ENCODE results near the gene CD80.
"Not testable (repeated sequence)": the region's sequence is repeated elsewhere in the genome, so short reads cannot be mapped to it uniquely, and the experiment has no call there.

CD80 gene

DNA sequence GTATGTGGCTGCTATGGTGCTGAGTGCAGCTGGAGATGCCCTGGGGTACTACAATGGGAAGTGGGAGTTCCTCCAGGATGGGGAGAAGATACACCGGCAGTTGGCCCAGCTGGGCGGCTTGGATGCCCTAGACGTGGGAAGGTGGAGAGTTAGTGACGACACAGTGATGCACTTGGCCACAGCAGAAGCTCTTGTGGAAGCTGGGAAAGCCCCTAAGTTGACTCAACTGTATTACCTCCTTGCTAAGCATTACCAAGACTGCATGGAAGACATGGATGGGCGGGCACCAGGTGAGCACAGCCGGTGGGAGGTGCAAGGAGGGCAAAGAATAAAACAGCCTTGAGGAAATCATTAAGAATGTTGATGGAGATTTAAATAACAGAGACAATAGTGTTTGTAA lies 22.8 kb upstream of the CD80 start:
- peak in 1 of 2 donors; percentile 27 for DNase-seq (ENCODE audit: low read depth in 2 of 2)

DNA sequence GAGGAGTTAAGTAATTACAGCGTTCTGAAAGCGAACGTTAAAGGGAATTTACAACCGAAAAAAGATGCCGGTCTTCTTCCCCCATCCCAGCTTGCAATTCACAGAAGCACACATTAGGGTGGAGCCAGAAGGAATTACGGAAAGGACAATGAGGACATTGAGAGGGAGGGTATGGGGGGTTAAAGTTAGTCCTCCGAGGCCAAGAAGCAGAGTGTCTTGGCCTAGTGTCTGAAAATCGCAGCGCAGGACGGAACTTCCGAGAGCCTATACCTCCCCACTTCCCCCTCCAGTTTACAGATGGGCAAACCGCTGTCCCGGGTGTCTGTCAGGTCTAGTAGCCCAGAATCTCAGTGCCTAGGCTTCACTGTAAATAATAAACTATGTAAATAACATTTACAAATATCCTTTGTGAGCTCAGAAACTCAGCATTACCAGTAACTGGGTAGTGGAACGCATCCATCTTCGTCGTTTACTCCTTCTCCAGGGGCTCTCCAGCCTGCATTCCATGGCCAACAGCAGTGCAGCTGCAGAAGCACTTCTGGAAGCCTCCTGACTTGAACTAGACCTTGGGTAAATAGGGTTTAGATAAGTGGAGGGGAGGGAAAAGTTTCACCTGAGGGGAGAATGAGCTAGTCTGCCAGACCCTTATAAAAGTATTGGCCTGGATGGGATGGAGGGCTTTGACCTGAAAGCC lies 20.8 kb upstream of the CD80 start:
- no peak for DNase-seq (ENCODE audit: low read depth in 2 of 2)

DNA sequence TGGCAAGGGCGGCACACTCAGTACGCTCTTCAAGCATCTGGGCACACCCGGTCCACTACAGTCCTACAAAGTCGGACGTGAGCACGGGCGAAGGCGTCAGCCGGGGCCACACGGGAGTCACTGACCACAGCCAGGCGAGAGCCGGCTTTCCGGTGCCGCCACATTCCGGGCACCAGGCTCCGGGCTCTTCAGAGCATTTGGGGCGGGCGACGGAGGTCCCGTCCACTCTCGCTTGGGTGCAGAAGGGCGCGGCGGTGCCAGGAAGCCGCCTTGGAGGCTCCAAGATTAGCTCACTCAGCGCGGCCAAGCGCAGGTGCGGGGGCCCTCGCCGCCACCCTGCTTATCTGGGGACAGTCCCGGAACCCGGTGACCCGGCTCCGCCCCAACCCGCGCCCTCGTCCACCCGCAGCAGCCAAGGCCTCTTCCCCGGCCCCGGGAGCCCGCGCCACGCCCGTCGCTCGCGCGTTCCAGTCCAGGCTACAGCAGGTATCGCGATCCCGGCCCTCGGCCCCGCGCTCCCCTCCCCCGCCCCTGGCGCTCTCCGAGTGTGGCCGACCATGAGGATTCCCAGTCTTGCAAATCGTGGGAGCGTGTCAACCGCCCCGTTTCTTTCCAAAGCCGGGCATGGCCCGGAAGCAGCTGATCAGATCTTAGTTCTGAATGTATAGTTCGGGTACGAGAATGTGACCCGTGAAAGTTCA lies 20.1 kb upstream of the CD80 start, which contains the start of gene ADPRH:
Gene ADPRH, plus strand, starts transcription at position 127 of the 701 bp plus-strand sequence. CDS start 2,678 bp downstream, outside the sequence.
- peak in 1 of 2 donors; percentile 55 for DNase-seq (ENCODE audit: low read depth in 2 of 2)

DNA sequence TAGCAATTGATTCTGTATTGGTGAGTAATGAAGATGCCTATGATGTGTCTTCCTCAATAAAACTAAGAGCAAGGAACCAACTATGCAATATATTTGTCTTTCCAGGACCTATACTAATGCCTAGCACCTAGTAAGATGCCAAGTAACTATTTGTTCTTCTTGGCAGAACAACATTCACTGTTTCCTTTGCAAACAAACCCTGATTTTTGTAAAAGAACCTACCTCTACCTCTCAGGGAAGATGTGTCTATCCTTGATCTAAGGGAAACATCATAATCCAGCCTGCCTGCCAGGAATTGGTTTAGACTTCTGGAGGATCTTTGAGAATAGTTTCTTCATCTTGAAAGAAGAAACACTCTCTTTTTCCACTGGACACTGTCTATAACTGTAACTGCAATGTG lies 16.1 kb upstream of the CD80 start:
- no peak for DNase-seq (ENCODE audit: low read depth in 2 of 2)

DNA sequence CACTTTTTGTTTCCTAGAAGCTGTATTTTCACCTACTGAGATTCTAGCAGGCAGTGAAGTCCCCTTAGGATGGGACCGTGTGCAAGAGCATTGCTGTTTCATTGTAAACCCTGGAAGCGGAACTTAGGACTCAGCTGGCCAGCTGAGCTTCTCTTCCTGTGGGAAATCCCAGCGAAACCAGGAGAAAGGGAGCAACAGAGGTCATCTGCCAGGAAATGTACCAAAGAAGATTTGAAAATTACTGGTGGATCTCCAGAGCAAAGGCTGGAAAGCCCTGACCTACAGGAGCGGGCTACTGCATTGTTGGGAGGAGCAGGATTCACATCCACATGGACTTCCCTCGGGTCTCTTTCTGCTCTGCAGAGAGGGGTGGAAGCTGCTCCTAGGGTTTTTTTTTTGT lies 12.3 kb upstream of the CD80 start:
- no peak for DNase-seq (ENCODE audit: low read depth in 2 of 2)

DNA sequence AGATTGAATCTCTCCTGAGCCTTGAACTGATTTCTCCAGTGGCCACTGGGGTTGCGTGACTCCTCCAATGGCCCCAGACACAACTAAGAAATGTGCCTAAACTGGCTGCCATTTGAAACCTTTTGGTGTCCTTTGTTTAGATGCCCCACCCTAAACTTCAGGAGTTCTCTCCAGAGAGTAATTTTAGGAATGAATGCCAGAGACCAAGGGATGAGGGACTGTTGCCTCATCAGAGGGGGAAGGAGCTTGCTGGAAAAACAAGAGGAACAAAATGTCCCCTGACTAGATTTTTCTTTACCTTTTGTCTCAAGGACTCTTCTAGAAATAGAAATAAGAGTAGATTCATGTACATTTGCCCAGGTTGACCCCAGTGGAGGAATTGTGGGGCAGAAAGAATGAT lies 11.8 kb upstream of the CD80 start:
- no peak for DNase-seq (ENCODE audit: low read depth in 2 of 2)

- no peak for DNase-seq (ENCODE audit: low read depth in 2 of 2)
These were observed 10.8 kb upstream of the CD80 start for GRCh38 chr3:119570229-119570628.

DNA sequence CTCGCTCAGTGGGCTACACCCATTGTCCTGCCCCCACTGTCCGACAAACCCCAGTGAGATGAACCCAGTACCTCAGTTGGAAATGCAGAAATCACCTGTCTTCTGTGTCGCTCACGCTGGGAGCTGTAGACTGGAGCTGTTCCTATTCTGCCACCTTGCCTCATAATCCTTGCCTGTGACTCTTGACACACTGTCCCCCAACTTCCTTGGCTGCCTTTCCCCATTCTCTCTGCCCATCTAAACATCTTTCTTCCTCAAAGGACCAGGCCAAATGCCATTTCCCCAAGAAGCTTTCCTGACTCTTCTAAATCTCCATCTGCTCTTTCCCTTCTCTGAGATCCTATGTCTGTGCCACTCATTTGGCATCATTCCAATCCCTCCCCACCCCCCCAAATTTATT lies 9.7 kb upstream of the CD80 start:
- no peak for DNase-seq (ENCODE audit: low read depth in 2 of 2)

DNA sequence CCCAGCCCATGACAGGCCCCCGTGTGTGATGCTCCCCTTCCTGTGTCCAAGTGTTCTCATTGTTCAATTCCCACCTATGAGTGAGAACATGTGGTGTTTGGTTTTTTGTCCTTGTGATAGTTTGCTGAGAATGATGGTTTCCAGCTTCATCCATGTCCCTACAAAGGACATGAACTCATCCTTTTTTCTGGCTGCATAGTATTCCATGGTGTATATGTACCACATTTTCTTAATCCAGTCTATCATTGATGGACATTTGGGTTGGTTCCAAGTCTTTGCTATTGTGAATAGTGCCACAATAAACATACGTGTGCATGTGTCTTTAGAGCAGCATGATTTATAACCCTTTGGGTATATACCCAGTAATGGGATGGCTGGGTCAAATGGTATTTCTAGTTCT lies 3.9 kb upstream of the CD80 start:
- DNase-seq (ENCODE audit: low read depth in 2 of 2) = not testable (repeated sequence)

DNA sequence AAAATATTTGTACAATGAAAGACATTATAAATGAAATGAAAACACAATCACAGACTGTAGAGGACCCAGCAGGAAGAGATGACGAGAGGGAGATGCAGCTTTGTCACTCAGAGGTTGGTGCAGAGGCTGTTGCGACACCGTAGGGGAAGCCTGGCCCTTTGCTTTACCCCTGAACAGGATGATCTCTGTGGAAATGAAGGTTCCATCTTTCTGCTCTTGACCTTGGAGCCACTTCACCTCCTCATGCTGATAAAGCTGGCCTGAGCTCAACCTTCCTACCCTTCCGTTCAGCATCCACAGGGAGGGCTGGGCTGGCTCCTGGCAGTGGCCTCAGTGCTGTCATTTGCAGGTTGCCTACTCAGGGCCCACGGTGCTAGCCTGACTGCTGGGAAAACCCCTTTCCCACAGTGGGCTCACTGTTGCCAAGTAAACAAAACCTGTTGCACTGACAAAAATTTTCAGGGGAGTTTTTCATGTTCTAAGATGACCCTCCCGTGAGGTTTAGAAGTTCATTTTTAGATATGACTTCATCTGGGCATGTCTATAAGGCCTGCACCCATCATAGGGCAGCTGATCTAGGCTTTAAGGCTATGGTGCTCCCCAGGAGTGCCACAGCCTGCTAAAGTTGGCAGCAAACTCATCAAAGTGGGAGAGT lies 3.0 kb upstream of the CD80 start:
- peak in 1 of 2 donors; percentile 40 for DNase-seq (ENCODE audit: low read depth in 2 of 2)

GRCh38 chr3:119560160-119560559 lies 746 bp upstream of the CD80 start:
- no peak for DNase-seq (ENCODE audit: low read depth in 2 of 2)

- no peak for DNase-seq (ENCODE audit: low read depth in 2 of 2)
These were observed 642 bp downstream of the CD80 start for GRCh38 chr3:119558626-119559317.

GRCh38 chr3:119557877-119558269 lies 1.5 kb downstream of the CD80 start:
- no peak for DNase-seq (ENCODE audit: low read depth in 2 of 2)

- no peak for DNase-seq (ENCODE audit: low read depth in 2 of 2)
These were observed 2.1 kb downstream of the CD80 start for GRCh38 chr3:119557192-119557876.

- DNase-seq (ENCODE audit: low read depth in 2 of 2) = no peak
These were observed 3.5 kb downstream of the CD80 start for GRCh38 chr3:119555929-119556328.

DNA sequence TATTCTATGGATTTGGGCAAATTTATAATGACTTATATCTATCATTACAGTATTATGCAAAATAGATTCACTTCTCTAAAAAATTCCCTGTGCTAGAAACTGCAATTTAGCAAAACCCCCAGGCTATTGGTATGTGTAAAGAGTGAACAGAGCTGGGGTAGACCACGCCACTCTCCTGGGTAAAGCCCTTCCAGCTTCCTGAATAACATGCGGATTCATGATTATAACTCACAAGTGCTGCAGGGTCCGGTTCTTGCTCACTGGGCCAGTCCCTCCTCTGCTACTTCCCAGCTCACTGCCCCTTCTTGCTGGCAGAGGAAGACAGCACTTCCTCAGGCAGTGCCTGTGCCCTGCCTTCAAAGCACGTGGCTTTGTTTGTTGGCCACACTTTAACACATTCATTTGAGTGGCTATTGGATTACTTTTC lies 4.1 kb downstream of the CD80 start:
- no peak for DNase-seq (ENCODE audit: low read depth in 2 of 2)

DNA sequence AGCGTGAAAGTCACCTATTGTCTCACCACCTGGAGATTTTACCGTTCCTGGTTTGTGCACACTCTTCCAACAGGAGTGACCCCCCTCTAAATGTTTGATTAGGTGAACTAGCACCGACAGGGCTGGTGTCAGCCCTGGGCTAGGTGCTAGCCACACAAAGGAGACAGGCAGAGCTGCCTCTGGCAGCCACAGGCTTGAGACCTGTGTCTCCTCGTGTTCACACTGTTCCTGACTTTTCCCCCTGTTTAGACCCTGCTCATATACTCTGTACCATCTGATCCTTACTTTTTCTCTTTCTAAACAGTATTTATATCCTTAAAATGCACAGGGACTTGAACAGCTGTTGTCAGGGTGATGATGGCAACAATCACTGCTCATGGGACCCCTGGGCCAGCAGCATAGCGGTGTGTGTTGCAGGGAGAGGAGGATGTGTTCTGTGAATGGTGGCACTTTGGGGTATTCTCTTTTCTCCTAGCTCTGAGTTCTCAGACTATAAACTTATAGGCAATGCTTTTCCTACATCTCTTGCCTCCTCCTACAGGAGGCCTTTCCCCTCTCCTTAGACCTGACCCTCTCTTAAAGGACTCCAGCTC lies 5.5 kb downstream of the CD80 start:
- no peak for DNase-seq (ENCODE audit: low read depth in 2 of 2)

DNA sequence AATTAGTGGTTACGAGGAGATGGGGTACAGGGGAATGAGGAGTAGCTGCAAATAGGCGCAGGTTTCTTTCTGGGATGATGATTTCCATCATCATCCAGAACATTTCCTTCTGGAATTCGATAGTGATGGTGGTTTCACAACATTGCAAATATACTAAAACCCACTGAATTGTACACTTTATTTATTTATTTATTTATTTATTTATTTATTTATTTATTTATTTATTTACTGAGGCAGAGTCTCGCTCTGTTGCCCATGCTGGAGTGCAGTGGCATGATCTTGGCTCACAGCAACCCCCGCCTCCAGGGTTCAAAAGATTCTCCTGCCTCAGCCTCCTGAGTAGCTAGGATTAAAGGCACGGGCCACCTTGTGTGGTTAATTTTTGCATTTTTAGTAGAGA lies 6.5 kb downstream of the CD80 start:
- not testable (repeated sequence) for DNase-seq (ENCODE audit: low read depth in 2 of 2)

DNA sequence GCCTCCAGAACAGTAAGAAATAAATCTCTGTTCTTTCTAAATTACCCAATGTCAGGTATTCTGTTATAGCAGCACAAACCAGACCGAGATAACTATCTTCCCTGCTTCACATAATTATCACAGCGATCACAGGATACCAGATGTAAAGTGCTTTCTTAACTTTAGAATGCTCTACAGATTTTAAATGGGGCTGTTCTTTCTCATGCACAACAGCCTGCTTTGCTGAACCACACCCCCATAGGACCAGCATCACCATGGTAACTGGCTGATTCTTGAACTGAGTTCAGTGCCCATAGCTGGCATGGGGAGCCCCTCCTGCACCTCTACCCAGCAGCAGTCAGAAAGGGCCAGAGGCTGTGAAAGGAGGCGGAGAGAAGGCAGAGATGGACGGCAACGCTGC lies 7.8 kb downstream of the CD80 start:
- DNase-seq (ENCODE audit: low read depth in 2 of 2) = no peak

DNA sequence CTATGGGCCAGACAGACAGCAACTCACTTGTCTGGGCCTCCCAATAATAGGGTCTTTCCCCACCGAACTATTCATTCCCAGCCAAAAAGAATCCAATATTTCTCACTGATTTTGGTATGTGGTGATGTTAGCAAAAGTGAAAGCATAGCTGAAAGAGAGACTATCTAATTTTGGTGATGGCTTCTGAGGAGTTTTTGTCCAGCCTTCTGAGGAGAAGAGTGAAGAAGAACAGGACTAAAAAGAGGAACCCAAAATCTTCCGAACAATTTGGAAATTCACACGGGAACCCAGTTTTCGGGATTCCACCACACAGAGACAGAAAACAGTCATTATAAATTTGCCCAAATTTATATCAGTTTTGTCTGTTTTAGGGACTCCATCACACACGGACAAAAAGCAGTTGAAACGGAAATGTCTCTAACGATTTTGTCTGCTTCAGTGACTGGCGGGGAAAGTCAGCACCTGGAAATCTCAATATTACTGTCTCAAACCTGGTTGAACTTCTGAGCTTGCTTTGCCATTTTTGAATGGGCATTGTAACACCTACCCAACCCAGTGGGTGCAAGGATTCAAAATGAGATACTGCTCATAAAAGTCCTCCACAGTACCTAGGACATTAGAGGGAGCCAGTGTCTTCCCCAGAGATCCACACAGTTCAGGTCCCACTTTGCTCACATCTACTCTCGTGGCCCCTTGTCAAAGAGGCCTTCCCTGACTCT lies 9.1 kb downstream of the CD80 start:
- DNase-seq (ENCODE audit: low read depth in 2 of 2) = no peak

DNA sequence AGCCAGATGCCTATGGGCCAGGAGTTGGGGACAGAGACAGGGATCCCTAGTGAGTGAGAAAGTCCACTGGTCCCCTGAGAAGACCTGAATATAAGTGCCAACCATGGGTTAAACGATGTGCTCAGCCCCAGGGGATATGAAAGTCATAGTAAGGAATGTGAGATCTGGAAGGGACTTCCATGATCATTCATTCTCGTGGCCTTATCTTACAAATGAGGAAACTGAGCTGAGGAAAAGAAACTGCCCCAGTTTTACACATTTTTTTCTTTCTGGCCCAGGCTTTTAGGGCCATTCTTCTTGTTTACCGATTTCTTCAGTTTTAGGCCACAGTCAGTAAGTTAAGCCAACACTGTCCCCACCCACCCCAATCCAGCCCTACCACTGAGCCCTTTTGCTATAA lies 11.1 kb downstream of the CD80 start:
- no peak for DNase-seq (ENCODE audit: low read depth in 2 of 2)
